Heart right ventricle (tissue), 16 donors: ENCODE data around the gene WNT7B. TPM values are rescaled to one million over a fixed set of nuclear protein-coding genes. Genes with fewer than 3 reads are reported as not detected.

Experiments used
- ATAC-seq, 8 donors: fragments of 200-7000 bp; cut with Tn5 transposase; one replicate each; pipeline ENCODE4 v1.9.1; 2020; ENCODE audit warnings: mild to moderate bottlenecking in 8 of 8, moderate library complexity in 8 of 8, moderate number of reproducible peaks in 1 of 8
- DNase-seq, 2 donors: peaks; one replicate each; pipeline ENCODE4 v3.0.0-alpha.2; 2020
- H3K27ac ChIP-seq, 10 donors: fragments of 200-600 bp; sonication (generic) in 2 of 10; one replicate each; pipeline versions ENCODE4 v1.5.0 to v1.8.0; 2020 to 2022; ENCODE audit warnings: mild to moderate bottlenecking in 3 of 10
- H3K27me3 ChIP-seq, 7 donors: fragments of 200-600 bp; one replicate each; pipeline ENCODE4 v1.8.0; 2021 to 2022; ENCODE audit warnings: mild to moderate bottlenecking in 2 of 7
- H3K36me3 ChIP-seq, 9 donors: fragments of 200-600 bp; sonication (generic) in 1 of 9; one replicate each; pipeline versions ENCODE4 v1.5.0 to v1.8.0; 2020 to 2022; ENCODE audit warnings: mild to moderate bottlenecking in 2 of 9
- H3K4me1 ChIP-seq, 9 donors: fragments of 200-600 bp; sonication (generic) in 1 of 9; one replicate each; pipeline versions ENCODE4 v1.5.0 to v1.8.0; 2020 to 2022; ENCODE audit warnings: mild to moderate bottlenecking in 4 of 9
- H3K4me3 ChIP-seq, 10 donors: fragments of 200-600 bp; sonication (generic) in 2 of 10; one replicate each; pipeline versions ENCODE4 v1.5.0 to v1.8.0; 2020 to 2022; ENCODE audit warnings: mild to moderate bottlenecking in 7 of 10, moderate library complexity in 2 of 10
- H3K9me3 ChIP-seq, 11 donors: fragments of 200-600 bp in 10 of 11; sonication (generic) in 2 of 11; one replicate each; pipeline versions ENCODE4 v1.5.0 to v1.8.0; 2013 to 2022; ENCODE audit warnings: mild to moderate bottlenecking in 2 of 11, control low read depth in 1 of 11, moderate library complexity in 1 of 11
- CTCF ChIP-seq, 9 donors: fragments of 200-600 bp; sonication (generic) in 2 of 9; IDR thresholded peaks; one replicate each; pipeline versions ENCODE4 v1.5.0 to v1.8.0; 2021 to 2022; ENCODE audit warnings: antibody characterized with exemption in 9 of 9, mild to moderate bottlenecking in 5 of 9, moderate library complexity in 1 of 9
- WGBS, 2 donors: extraction: QIAGEN DNeasy Blood & Tissue Kit; methylation state at CpG; one replicate each; pipeline ENCODE4 v1.1.7; 2013; ENCODE audit warnings: inconsistent platforms in 1 of 2; 5-methylcytosine and 5-hydroxymethylcytosine counted together
- intact Hi-C, 10 donors: fragments of 100-400 bp; cut with DNase I; formaldehyde crosslinking; loops; one replicate each; pipeline versions ENCODE4 v1.11.1 to v1.14.2; 2022
- polyA plus RNA-seq, 2 donors: library from polyadenylated mRNA; stranded (reverse); fragments of 200-250 nt; gene quantifications; one replicate each; pipeline ENCODE4 v1.2.3, GENCODE V29; 2013
- total RNA-seq, 10 donors: library from RNA; stranded (reverse); fragmentation: NEBNext Ultra II Directional in 3 of 10; extraction: Animal tissue kit (Norgen Biotek cat#: 25700) in 3 of 10; gene quantifications; one replicate each; pipeline versions ENCODE4 v1.2.1 to v1.2.4, GENCODE V29; 2021 to 2023
- donor health status: Arrhythmogenic right ventricular cardiomyopathy.
- donor health status: ischemic (EF 13 %, LVEDD 7.1; RV severe dilation, severe dysfunction).
- donor health status: healthy with polysubstance abuse.
- donor health status: DM: no; HTN: yes; CAD: no.
- donor health status: DM: no; HTN: no; CAD: no.
- donor health status: ischemic (EF 25% LVEDD 6.9; RV normal size, moderate dysfunction).
- donor health status: ischemic (EF 25% LVEDD 5.7; RV mildly dilated, moderate dysfunction).
- donor health status: healthy.
- donor health status: DM: yes; HTN: yes; CAD: no.
- donor health status: Ischemic cardiomyopathy.
- donor health status: ischemic (EF 35%, LVEDD 5.7; RV mildly dilated, moderate dysfunction).
- donor health status: nonischemic (EF 11% LVEDD 7.7; RV severe dilation, severe dysfunction).
- donor health status: DM: yes; HTN: yes; CAD: no.
- donor health status: PGD.
- donor health status: ischemic (EF 29% LVEDD 5.4; RV normal size, mild dysfunction).
- donor health status: nonischemic (EF 23%, LVEDD 6.1; RV moderate dilation, normal function).

The WNT7B gene
- total and polyA plus RNA-seq, 12 donors = not detected

- no peaks in the 10 kb centered on the region for H3K36me3 ChIP-seq
- H3K4me3 ChIP-seq = no peak overlapping the region
- ATAC-seq = no peak
- DNase-seq = no peak
- peaks cover 0 to 10% (median 5%) of the 10 kb centered on the region in 7 donors for H3K27me3 ChIP-seq
- H3K9me3 ChIP-seq = peaks cover 0 to 8% (median 0%) of the 10 kb centered on the region in 11 donors
- peaks cover 0 to 2% (median 0%) of the 10 kb centered on the region in 9 donors for H3K4me1 ChIP-seq
- WGBS, 2 donors = 73 to 75% methylated on average over 14 of the region's 14 CpGs
- intact Hi-C loops = no loop called here
- TF ChIP-seq CTCF (IDR thresholded peaks at IDR 0.05) = no peak
- no peak overlapping the region for H3K27ac ChIP-seq
Measured at GRCh38 chr22:45917700-45918458, 59.1 kb downstream of the WNT7B start.

- H3K9me3 ChIP-seq = peaks cover 0 to 8% (median 0%) of the 10 kb centered on the region in 11 donors
- no peak for DNase-seq
- no peak for TF ChIP-seq CTCF (IDR thresholded peaks at IDR 0.05)
- H3K36me3 ChIP-seq = no peaks in the 10 kb centered on the region
- no peak overlapping the region for H3K4me3 ChIP-seq
- peaks cover 0 to 7% (median 0%) of the 10 kb centered on the region in 9 donors for H3K4me1 ChIP-seq
- H3K27me3 ChIP-seq = peaks cover 0 to 10% (median 5%) of the 10 kb centered on the region in 7 donors
- no peak for ATAC-seq
- intact Hi-C loops = no loop called here
- H3K27ac ChIP-seq = no peak overlapping the region
- 62 to 76% methylated on average over 12 of the region's 12 CpGs for WGBS, 2 donors
Measured at GRCh38 chr22:45917146-45917545, 59.8 kb downstream of the WNT7B start.

- intact Hi-C loops = no loop called here
- Histone ChIP-seq H3K27me3 (peaks cover 0 to 10% (median 5%) of the 10 kb centered on the region in 7 donors), H3K36me3 (no peaks in the 10 kb centered on the region), H3K9me3 (peaks cover 0 to 8% (median 0%) of the 10 kb centered on the region in 11 donors), H3K27ac (no peak overlapping the region), H3K4me1 (peaks cover 0 to 14% (median 4%) of the 10 kb centered on the region in 9 donors), H3K4me3 (no peak overlapping the region)
- 65 to 84% methylated on average over 7 of the region's 7 CpGs for WGBS, 2 donors
- DNase-seq (no peak), ATAC-seq (no peak)
- no peak for TF ChIP-seq CTCF (IDR thresholded peaks at IDR 0.05)
Measured at GRCh38 chr22:45916515-45916914, 60.4 kb downstream of the WNT7B start.

GRCh38 chr22:45915841-45916240 lies 61.1 kb downstream of the WNT7B start:
- 89 to 90% methylated on average over 14 to 16 of the region's 16 CpGs for WGBS, 2 donors
- no peak for TF ChIP-seq CTCF (IDR thresholded peaks at IDR 0.05)
- H3K9me3 ChIP-seq = peaks cover 0 to 8% (median 0%) of the 10 kb centered on the region in 11 donors
- H3K4me3 ChIP-seq = no peak overlapping the region
- no peak overlapping the region for H3K27ac ChIP-seq
- no peaks in the 10 kb centered on the region for H3K36me3 ChIP-seq
- DNase-seq (no peak), ATAC-seq (no peak)
- intact Hi-C loops = no loop called here
- H3K4me1 ChIP-seq = peaks cover 0 to 17% (median 5%) of the 10 kb centered on the region in 9 donors
- peaks cover 0 to 10% (median 5%) of the 10 kb centered on the region in 7 donors for H3K27me3 ChIP-seq
